Dendritic cell treated with granulocyte-macrophage colony-stimulating factor and Interleukin-4, amounts not matched to agents 40 ng/mL and 50 ng/mL, for 4 days (primary cell): ENCODE data around the gene SPATC1L.

ENCODE experiments used
- H3K27ac Mint-ChIP-seq: one replicate; pipeline ENCODE4 v1.8.0; 2022; ENCODE audit warnings: mild to moderate bottlenecking, mixed read lengths
- H3K27me3 Mint-ChIP-seq: one replicate; pipeline ENCODE4 v1.8.0; 2022; ENCODE audit warnings: mild to moderate bottlenecking, mixed read lengths
- H3K36me3 Mint-ChIP-seq: one replicate; pipeline ENCODE4 v1.8.0; 2022; ENCODE audit warnings: low read depth, mixed read lengths
- H3K4me1 Mint-ChIP-seq: one replicate; pipeline ENCODE4 v1.8.0; 2022; ENCODE audit warnings: low read depth, mixed read lengths
- H3K4me3 Mint-ChIP-seq: one replicate; pipeline ENCODE4 v1.8.0; 2022; ENCODE audit warnings: mild to moderate bottlenecking, moderate library complexity, mixed read lengths
- H3K9me3 Mint-ChIP-seq: one replicate; pipeline ENCODE4 v1.8.0; 2022; ENCODE audit warnings: mixed read lengths
- intact Hi-C: fragments of 100-400 bp; cut with micrococcal nuclease; formaldehyde crosslinking; loops from one replicate; pipeline ENCODE4 v1.15.0; 2022

The SPATC1L gene

DNA sequence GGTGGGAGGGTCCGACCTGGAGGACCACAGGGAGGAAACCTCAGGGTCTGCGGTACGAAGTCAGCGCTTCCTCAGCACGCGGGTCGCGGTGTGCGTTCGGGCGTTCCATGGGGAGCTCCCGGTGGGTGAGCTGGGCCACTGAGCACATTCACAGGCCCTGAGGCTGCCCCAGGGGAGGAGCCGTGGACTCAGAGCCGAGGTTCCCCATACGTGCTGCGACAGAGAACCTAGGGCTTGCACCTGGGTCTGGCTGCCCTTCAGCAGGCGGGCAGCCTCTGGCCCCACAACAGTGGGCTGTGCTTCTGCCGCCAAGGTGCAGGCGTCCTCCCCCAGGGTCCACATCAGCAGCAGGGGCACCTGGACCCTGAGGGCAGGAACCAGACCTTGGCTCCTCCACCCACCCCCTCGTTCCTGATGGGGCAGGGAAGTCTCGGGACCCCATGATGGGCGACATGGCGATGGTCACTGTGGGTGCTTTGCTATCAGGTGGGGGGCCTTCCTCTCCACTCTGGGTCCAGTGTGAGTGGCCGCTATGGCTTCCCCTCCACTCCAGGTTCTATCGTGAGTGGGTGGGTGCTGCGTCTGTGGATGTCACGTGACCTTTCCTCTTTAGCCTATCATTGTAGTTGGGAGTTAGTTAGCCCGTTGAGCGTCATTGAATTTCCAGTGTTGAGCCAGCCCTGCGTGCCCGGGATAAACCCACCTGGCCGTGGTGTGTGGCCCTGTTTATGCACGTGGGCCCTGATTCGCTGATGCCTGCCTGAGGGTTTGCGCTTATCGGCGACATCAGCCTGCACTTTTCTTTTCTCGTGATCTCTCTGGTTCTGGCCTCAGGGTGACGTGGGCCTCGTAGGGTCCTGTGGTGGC, 56.8 kb downstream of the SPATC1L start:
- H3K27ac Mint-ChIP-seq = no peak overlapping the region
- H3K4me3 Mint-ChIP-seq = no peak overlapping the region
- no peaks in the 10 kb centered on the region for H3K36me3 Mint-ChIP-seq
- intact Hi-C loops = no loop called here
- no peaks in the 10 kb centered on the region for H3K27me3 Mint-ChIP-seq
- no peaks in the 10 kb centered on the region for H3K4me1 Mint-ChIP-seq
- H3K9me3 Mint-ChIP-seq = no peaks in the 10 kb centered on the region

DNA sequence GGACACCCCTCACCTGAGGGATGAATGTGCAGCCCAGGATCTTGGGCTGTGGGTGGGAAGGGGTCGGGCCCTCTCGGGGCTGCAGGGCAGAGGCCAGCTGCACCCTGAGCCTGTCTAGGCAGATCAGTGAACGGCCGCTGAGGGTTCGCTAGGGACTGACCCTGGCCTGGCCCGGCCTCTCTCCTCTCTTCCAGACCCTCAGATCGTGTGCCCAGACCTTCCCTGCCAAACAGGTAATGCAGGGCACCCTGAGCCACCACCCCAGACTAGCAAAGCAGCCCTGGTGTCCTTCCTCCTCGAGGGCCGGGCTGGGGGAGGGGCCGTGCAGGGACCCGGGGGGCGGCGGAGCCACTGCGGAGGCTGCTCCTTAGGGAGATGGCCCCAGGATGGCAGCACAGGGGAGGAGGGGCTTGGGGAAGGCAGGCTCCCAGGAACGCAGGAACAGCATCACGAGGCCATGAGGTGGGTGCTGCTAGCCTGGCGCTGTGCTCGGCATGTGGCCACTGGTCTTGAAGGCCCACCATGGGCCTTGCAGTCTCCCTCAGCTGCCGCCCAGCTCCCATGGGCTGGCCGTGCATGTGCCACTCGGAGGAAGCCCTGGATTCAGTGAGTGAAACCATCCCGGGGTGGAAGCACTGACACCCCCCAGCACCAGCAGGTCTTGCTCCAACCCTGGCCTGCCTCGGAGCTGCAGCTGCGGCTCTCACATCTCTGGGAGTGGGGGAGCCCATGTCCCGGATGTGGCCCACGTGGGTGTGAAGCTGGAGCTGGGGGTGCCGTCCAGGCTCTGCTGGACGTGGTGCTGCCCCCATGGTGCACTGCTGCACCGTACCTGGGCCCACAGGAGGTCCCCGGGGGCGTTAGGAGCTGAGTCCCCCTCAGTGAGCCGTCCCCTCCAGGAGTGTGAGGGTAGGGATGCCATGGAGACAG, 57.7 kb downstream of the SPATC1L start:
- no peaks in the 10 kb centered on the region for H3K27me3 Mint-ChIP-seq
- H3K36me3 Mint-ChIP-seq = no peaks in the 10 kb centered on the region
- no peak overlapping the region for H3K4me3 Mint-ChIP-seq
- intact Hi-C loops = no loop called here
- no peak overlapping the region for H3K27ac Mint-ChIP-seq
- no peaks in the 10 kb centered on the region for H3K9me3 Mint-ChIP-seq
- H3K4me1 Mint-ChIP-seq = no peaks in the 10 kb centered on the region

DNA sequence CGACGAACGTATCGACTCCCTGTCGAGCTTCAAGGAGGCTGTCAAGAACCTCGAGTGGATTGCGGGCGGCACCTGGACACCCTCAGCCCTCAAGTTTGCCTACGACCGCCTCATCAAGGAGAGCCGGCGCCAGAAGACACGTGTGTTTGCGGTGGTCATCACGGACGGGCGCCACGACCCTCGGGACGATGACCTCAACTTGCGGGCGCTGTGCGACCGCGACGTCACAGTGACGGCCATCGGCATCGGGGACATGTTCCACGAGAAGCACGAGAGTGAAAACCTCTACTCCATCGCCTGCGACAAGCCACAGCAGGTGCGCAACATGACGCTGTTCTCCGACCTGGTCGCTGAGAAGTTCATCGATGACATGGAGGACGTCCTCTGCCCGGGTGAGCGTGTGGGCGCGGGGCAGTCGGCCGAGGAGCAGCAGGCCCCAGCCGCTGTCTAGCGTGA, 58.4 kb downstream of the SPATC1L start:
- Mint-ChIP-seq H3K9me3 (no peaks in the 10 kb centered on the region), H3K4me1 (no peaks in the 10 kb centered on the region), H3K4me3 (no peak overlapping the region), H3K27me3 (no peaks in the 10 kb centered on the region), H3K27ac (no peak overlapping the region), H3K36me3 (no peaks in the 10 kb centered on the region)
- intact Hi-C loops = no loop called here

DNA sequence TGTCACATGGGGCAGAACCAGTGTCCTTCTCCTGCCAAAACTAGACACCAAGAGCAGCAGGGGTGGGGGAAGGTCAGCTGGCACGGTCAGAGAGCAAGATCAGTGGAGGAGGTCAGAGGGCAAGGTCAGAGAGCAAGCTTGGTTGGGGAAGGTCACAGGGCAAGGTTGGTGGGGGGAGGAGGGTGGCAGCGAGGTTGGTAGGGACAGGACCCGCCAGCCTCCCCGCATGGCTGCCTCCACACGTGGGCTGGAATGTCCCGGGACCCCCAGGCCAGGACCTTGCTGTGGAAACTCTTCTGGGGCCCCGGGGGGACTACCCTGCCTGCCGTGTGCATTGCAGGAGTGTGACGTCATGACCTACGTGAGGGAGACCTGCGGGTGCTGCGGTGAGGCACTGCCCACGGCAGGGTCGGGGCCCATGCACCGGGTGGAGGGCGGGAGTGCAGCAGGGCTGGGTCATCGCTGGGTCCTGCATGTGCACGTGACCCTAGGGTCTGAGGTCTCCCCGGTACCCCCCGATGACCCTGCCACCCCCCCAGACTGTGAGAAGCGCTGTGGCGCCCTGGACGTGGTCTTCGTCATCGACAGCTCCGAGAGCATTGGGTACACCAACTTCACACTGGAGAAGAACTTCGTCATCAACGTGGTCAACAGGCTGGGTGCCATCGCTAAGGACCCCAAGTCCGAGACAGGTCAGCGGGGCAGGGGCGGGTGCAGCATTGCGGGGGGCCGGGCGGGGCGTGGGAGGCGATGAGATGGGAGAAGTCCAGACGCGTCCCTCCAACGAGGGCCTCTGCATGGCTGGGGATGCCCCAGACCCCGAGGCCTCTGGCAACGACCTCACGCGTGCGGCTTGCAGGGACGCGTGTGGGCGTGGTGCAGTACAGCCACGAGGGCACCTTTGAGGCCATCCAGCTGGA, 59.1 kb downstream of the SPATC1L start:
- Mint-ChIP-seq H3K9me3 (no peaks in the 10 kb centered on the region), H3K27ac (no peak overlapping the region), H3K4me1 (no peaks in the 10 kb centered on the region), H3K36me3 (no peaks in the 10 kb centered on the region), H3K4me3 (no peak overlapping the region), H3K27me3 (no peaks in the 10 kb centered on the region)
- intact Hi-C loops = no loop called here

DNA sequence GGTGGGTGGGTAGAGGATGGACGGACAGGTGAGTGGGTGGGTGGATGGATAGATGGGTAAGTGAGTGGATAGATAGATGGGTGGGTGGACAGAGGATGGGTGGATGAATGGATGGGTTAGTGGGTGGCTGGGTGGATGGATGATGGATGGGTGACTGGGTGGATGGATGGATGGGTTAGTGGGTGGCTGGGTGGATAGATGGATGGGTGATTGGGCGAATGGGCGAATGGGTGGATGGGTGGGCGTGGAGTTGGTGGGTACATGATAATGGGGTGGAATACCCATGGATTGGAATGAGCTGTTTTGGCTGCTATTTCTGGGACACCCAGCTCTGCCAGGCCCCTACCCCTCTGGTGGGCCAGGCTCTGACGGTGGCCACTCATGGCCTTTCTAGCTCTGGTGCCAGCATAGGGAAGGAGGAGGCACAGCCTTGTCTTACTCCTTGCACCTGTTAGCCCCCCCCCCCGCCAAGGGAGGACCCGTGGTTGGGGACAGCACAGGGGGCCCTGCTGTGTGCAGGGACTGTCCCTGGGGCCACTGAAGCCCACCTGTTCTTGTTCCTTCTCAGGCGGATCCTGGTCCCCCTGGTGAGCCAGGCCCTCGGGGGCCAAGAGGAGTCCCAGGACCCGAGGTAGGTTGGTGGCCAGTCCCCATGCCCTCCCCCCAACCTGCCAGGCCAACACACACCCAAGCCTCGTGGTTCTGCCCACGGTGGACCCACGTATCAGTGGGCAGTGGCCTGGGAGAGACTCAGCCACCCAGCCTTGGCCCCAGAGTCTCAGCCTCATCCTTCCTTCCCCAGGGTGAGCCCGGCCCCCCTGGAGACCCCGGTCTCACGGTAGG, 60.0 kb downstream of the SPATC1L start:
- intact Hi-C loops = no loop called here
- Mint-ChIP-seq H3K9me3 (no peaks in the 10 kb centered on the region), H3K4me3 (no peak overlapping the region), H3K27me3 (no peaks in the 10 kb centered on the region), H3K4me1 (no peaks in the 10 kb centered on the region), H3K36me3 (no peaks in the 10 kb centered on the region), H3K27ac (no peak overlapping the region)

DNA sequence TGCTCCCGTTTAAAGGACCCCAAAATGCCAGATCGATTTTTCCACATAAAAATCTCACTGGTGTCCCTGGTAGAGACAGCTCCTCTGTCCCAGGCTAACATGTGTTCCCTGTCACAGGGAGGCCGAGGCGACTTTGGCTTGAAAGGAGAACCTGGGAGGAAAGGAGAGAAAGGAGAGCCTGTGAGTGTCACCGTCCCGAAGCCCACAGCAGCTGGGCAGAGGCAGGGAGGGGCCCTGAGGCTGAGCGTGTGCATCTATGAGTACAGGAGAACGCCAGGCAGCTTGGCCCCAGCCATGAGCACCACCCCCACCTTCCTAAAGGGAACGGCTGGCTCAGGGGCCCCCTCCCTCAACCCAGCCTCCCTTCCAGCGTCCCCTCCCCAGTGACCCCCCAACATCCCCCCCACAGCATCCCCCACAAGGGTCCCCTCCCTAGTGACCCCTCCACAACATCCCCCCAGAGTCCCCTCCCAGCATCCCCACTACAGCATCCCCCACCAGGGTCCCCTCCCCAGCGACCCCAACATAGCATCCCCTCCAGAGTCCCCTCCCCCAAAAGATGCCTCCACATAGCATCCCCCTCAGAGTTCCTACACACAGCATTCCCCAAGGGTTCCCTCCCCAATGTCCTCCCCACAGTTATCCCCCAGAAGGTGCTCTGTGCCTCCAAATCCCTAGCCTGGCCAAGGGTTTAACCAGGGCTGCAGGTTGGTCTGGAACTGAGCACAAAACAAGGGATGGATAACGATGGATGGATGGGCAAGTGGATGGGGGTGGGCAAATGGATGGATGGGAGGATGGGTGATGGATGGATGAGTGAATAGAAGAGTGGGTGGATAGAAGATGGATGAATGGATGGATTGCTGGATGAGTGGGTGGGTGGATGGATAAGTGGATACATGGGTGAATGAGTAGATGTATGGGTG, 61.2 kb downstream of the SPATC1L start:
- no peak overlapping the region for H3K4me3 Mint-ChIP-seq
- H3K27ac Mint-ChIP-seq = no peak overlapping the region
- H3K9me3 Mint-ChIP-seq = no peaks in the 10 kb centered on the region
- H3K4me1 Mint-ChIP-seq = no peaks in the 10 kb centered on the region
- intact Hi-C loops = no loop called here
- no peaks in the 10 kb centered on the region for H3K36me3 Mint-ChIP-seq
- no peaks in the 10 kb centered on the region for H3K27me3 Mint-ChIP-seq

DNA sequence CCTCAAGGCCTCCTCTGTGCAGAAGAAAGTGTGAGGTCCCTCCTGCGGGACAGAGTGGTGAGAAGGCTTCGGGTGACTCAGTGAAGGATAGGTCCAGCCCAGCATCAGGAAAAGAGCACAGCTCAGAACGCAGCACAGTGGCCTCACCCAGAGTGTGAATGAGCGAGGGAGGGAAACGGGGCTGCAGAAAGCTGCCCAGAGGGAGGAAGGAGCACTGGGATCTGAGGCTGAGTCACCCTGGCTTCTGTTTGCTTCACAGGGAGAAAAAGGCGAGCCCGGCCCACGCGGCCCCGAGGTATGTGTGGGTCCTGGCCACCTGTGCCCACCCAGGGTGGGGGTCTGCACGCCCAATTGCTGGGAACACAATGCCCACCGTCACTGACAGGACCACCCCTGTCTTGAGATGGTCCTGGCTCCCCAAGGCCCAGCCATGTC, 62.0 kb downstream of the SPATC1L start:
- no peak overlapping the region for H3K27ac Mint-ChIP-seq
- H3K4me3 Mint-ChIP-seq = no peak overlapping the region

DNA sequence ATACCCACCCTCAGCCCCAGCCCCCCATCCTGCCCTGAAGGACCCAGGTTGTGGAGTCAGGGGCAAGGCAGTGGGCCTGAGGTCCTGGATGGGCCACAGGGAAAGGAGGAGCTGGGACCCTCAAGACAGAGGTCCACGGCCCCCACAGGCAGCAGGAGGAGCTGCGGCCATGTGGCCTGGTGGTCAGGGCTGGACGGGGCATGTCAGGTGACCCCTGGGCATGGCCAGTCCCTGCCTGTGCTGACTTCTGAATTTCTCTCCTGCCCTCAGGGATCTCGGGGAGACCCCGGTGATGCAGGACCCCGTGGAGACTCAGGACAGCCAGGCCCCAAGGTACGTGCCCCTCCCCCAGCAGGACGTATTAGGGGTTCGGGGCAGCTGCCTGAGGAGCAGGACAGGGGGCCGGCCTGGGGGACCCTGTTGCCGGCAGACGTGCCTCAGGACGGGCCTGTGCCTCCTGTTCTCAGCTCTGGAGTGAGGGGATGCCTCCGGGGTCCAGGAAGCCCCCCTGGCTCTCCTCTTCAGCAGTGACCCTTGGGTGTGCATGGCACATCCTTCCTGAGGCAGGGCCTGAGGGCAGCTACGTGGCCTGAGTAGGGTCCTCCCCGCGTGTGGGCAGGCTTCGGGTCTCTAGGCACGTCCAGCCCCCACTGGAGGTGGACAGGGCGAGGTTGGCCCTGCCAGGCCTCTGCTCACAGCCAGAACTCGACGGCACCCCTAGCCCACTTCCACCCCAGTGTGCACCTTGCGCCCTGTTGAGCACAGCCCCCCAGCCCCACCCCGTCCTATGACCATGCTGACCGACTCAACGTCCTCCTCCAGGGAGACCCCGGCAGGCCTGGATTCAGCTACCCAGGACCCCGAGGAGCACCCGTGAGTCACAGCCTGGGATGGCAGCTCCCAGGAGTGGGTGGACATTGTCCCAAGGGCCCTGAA, 62.7 kb downstream of the SPATC1L start:
- Mint-ChIP-seq H3K27me3 (no peaks in the 10 kb centered on the region), H3K36me3 (no peaks in the 10 kb centered on the region), H3K4me3 (no peak overlapping the region), H3K9me3 (no peaks in the 10 kb centered on the region), H3K4me1 (no peaks in the 10 kb centered on the region), H3K27ac (no peak overlapping the region)
- intact Hi-C loops = no loop called here

More for the DNA sequence above, 62.0 kb downstream of the SPATC1L start:
- no peaks in the 10 kb centered on the region for H3K4me1 Mint-ChIP-seq
- intact Hi-C loops = no loop called here
- H3K9me3 Mint-ChIP-seq = no peaks in the 10 kb centered on the region
- H3K36me3 Mint-ChIP-seq = no peaks in the 10 kb centered on the region
- no peaks in the 10 kb centered on the region for H3K27me3 Mint-ChIP-seq

DNA sequence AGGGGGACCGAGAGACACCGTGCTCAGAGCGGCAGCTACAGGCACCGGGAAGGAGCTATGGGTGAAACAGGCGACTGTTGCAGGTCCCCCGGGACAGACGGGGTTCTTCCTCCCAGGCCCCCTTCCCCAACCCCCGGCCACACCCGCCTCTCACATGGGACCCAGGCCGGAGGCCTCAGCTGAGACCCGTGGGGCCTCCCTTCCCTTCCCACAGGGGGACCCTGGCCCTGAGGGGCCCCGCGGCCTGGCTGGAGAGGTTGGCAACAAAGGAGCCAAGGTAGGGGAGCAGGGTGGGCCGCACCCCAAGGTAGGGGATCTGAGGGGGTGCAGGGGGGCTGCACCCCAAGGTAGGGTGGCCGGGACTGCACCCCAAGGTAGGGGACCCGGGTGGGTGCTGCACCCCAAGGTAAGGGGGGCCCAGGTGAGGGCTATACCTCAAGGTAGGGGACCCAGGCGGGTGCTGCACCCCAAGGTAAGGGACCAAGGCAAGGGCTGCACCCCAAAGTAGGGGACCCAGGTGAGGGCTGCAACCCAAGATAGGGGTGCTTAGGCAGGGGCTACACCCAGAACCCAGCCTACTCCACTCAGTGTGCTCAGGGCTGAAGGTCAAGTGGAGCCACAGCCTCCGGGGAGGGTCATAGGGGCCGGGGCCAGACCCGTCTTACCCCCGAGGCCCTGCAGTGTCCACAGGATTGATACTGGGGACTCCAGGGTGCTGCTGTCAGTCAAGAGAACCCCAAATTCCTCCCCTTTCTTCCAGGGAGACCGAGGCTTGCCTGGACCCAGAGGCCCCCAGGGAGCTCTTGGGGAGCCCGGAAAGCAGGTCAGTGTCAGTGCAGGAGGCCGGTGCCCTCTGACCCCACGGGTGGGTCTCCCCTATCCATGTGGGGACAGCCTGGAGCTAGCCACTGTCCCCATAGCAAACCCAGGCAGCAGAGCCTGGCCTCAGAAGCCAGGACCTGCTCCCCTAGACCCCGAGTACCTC, 63.7 kb downstream of the SPATC1L start:
- peaks cover 2% of the 10 kb centered on the region for H3K27me3 Mint-ChIP-seq
- no peaks in the 10 kb centered on the region for H3K36me3 Mint-ChIP-seq
- no peaks in the 10 kb centered on the region for H3K4me1 Mint-ChIP-seq
- no peak overlapping the region for H3K4me3 Mint-ChIP-seq
- no peak overlapping the region for H3K27ac Mint-ChIP-seq
- intact Hi-C loops = no loop called here
- H3K9me3 Mint-ChIP-seq = no peaks in the 10 kb centered on the region

DNA sequence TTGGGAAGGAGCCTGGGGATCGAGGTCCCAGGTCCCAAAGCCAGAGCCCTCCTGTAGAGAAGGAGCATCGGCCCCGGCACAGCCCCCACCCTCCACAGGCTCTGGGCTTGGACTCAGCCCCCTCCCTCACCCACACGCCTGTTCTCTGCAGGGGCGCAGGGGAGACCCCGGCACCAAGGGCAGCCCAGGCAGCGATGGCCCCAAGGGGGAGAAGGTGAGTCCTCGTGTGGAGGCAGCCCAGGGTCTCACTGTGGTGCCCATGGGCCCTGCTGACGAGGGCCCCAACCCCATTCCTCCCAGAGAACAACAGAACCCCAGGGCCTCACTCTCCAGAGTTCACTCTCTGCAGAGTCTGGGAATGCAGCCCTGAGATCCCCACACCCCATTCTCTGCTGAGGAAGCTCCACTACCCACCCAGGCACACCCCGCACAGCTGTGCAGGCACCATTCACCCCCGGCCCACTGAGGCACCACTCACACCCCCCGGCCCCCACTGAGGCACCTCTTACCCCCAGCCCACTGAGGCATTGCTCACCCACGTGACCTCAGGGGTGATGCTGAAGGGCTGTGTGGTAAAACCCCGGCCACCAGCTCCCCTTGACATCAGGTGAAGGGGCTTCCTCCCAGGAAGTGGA, 64.5 kb downstream of the SPATC1L start:
- no peaks in the 10 kb centered on the region for H3K4me1 Mint-ChIP-seq
- H3K36me3 Mint-ChIP-seq = no peaks in the 10 kb centered on the region
- intact Hi-C loops = no loop called here
- no peak overlapping the region for H3K27ac Mint-ChIP-seq
- peaks cover 2% of the 10 kb centered on the region for H3K27me3 Mint-ChIP-seq
- H3K4me3 Mint-ChIP-seq = no peak overlapping the region
- no peaks in the 10 kb centered on the region for H3K9me3 Mint-ChIP-seq
